MCF 10A (cell line): Measurements from ENCODE around the gene SLC4A3. TPM values are rescaled to one million over a fixed set of nuclear protein-coding genes. Genes with fewer than 3 reads are reported as not detected.

Source experiments
- BruUV-seq: library from RNA; stranded (reverse); fragments of 400-500 nt; replicated peaks from 2 replicates; lab custom pipeline; 2021; lab: Mats Ljungman, UMichigan
- CTCF ChIA-PET: fragments of 300-600 bp; sonication (Branson Sonifier 250); formaldehyde crosslinking; extraction: SDS; loops from one replicate; lab custom pipeline; 2021; ENCODE audit warnings: antibody characterized with exemption, inconsistent platforms; lab: Yijun Ruan, JAX
- POLR2A ChIA-PET: fragments of 300-600, 350-650 bp; sonication (Branson Sonifier 250); formaldehyde crosslinking; extraction: SDS; loops from one replicate; lab custom pipeline; 2020; ENCODE audit warnings: antibody characterized with exemption, inconsistent platforms; lab: Yijun Ruan, JAX
- DNase-seq: peaks from one replicate; pipeline ENCODE4 v3.0.0-alpha.2; 2018; ENCODE audit not compliant: unreplicated experiment
- H3K27ac Mint-ChIP-seq: one replicate; pipeline ENCODE4 v1.8.0; 2022; ENCODE audit warnings: mild to moderate bottlenecking, low read depth, mixed read lengths; ENCODE audit not compliant: unreplicated experiment
- H3K27me3 Mint-ChIP-seq: one replicate; pipeline ENCODE4 v1.8.0; 2022; ENCODE audit warnings: mixed read lengths; ENCODE audit not compliant: insufficient read depth, unreplicated experiment
- H3K36me3 Mint-ChIP-seq: one replicate; pipeline ENCODE4 v1.8.0; 2022; ENCODE audit warnings: mild to moderate bottlenecking, moderate library complexity, mixed read lengths; ENCODE audit not compliant: insufficient read depth, unreplicated experiment
- H3K4me1 Mint-ChIP-seq: one replicate; pipeline ENCODE4 v1.8.0; 2022; ENCODE audit warnings: mixed read lengths; ENCODE audit not compliant: insufficient read depth, unreplicated experiment
- H3K4me3 Mint-ChIP-seq: one replicate; pipeline ENCODE4 v1.8.0; 2022; ENCODE audit warnings: mild to moderate bottlenecking, moderate library complexity, mixed read lengths; ENCODE audit not compliant: unreplicated experiment
- H3K9me3 Mint-ChIP-seq: one replicate; pipeline ENCODE4 v1.8.0; 2022; ENCODE audit warnings: mixed read lengths; ENCODE audit not compliant: unreplicated experiment
- intact Hi-C: fragments of 100-400 bp; cut with micrococcal nuclease; formaldehyde crosslinking; loops from 2 replicates; pipeline ENCODE4 v1.14.1; 2022
- total RNA-seq: library from RNA; stranded (reverse); gene quantifications from 2 replicates; pipeline ENCODE4 v1.2.3, GENCODE V29; 2022
- TF ChIP-seq, protein P1 (sequence below): fragments of 200-600 bp; IDR thresholded peaks from one replicate; pipeline ENCODE4 v1.8.0; 2022; ENCODE audit warnings: antibody characterized with exemption, mild to moderate bottlenecking; ENCODE audit not compliant: unreplicated experiment

SLC4A3 gene
- total RNA-seq, 1 experiment from 2014 or later, result 4.7 TPM

DNA sequence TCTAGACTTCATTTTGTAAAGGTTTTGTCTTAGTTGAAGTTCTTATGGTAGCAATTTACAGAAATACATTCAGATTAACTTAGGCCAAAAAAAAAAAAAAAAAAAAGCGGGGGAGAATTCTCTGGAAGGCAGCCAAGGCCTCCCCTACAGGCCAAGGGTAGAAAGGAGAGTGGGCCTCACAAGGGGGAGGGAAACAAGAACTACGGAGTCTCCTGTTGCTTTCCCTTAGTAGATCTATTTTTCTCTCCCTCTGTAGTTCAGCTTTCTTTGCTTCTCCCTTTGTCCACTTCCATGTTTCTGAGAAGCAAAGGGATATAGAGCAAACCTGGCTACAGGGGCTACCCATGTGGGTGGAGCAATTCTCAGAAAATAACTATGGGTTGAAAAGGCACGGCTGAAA is 32.2 kb upstream of the SLC4A3 start:
- Mint-ChIP-seq H3K36me3 (no peaks in the 10 kb centered on the region), H3K9me3 (no peaks in the 10 kb centered on the region), H3K27ac (no peak overlapping the region), H3K4me1 (no peaks in the 10 kb centered on the region), H3K4me3 (no peak overlapping the region), H3K27me3 (no peaks in the 10 kb centered on the region)
- ChIA-PET POLR2A (interaction anchor here (0.7 to 1.5 kb wide), 3 partner anchors 24 to 1529 kb away, joined by 3 to 5 read pairs (median 4); partner anchors contain the start of genes OBSL1 and TMEM198), CTCF (interaction anchor here (0.5 to 3.7 kb wide), 5 partner anchors 33 to 203 kb away, joined by 3 to 19 read pairs (median 3); no protein-coding TSS in a partner anchor)
- intact Hi-C loops, result loop anchor here (5.0 kb wide), 1 partner anchor 92 kb away; no protein-coding TSS in a partner anchor
- no peak for DNase-seq
- TF ChIP-seq, protein P1, sequence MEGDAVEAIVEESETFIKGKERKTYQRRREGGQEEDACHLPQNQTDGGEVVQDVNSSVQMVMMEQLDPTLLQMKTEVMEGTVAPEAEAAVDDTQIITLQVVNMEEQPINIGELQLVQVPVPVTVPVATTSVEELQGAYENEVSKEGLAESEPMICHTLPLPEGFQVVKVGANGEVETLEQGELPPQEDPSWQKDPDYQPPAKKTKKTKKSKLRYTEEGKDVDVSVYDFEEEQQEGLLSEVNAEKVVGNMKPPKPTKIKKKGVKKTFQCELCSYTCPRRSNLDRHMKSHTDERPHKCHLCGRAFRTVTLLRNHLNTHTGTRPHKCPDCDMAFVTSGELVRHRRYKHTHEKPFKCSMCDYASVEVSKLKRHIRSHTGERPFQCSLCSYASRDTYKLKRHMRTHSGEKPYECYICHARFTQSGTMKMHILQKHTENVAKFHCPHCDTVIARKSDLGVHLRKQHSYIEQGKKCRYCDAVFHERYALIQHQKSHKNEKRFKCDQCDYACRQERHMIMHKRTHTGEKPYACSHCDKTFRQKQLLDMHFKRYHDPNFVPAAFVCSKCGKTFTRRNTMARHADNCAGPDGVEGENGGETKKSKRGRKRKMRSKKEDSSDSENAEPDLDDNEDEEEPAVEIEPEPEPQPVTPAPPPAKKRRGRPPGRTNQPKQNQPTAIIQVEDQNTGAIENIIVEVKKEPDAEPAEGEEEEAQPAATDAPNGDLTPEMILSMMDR, result no peak
- BruUV-seq, result no TSS peak

DNA sequence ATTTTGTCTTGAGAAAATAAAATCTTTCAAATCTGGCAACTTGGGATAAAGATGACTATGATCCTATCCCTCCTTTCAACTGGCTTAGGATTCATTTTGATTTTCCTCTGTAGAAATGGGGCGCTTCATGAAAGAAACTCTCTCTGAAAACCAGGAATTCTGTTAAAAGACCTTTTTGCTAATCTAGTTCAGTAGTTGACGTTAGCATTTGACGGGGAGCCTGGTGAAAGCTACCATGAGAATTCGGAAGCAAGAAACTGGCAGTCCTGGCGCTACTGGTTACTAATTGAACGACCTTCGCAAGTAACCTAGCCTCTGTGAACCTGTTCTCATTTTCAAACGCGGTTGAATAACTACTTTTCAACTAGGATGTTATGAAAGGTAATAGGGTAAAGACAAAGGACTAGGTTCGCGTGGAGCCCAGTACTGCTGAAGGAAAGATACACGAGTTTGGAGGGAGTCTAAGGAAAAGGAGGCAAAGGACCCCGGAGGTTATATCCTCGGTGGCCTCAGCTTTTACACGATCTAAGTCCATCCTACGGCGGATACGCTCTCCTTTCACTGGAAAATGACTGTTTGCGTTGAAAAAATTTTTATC is 30.4 kb upstream of the SLC4A3 start:
- no peaks in the 10 kb centered on the region for H3K4me1 Mint-ChIP-seq
- ChIA-PET POLR2A (interaction anchor here (0.7 to 4.0 kb wide), 30 partner anchors 10 to 673 kb away, joined by 3 to 49 read pairs (median 5); partner anchors contain the start of genes CHPF, CNPPD1, GLB1L and GMPPA), CTCF (interaction anchor here (0.5 to 2.8 kb wide), 9 partner anchors 35 to 551 kb away, joined by 3 to 19 read pairs (median 4); no protein-coding TSS in a partner anchor)
- H3K4me3 Mint-ChIP-seq, result peak overlapping the region; percentile 96
- no peaks in the 10 kb centered on the region for H3K27me3 Mint-ChIP-seq
- BruUV-seq, result TSS peak; percentile 86
- intact Hi-C loops, result loop anchor here (1.0 to 5.0 kb wide), 2 partner anchors 56 to 90 kb away; no protein-coding TSS in a partner anchor
- peak overlapping the region; percentile 98 for H3K27ac Mint-ChIP-seq
- TF ChIP-seq, protein P1, result no peak
- no peaks in the 10 kb centered on the region for H3K9me3 Mint-ChIP-seq
- H3K36me3 Mint-ChIP-seq, result peaks cover 6% of the 10 kb centered on the region
- no peak for DNase-seq

DNA sequence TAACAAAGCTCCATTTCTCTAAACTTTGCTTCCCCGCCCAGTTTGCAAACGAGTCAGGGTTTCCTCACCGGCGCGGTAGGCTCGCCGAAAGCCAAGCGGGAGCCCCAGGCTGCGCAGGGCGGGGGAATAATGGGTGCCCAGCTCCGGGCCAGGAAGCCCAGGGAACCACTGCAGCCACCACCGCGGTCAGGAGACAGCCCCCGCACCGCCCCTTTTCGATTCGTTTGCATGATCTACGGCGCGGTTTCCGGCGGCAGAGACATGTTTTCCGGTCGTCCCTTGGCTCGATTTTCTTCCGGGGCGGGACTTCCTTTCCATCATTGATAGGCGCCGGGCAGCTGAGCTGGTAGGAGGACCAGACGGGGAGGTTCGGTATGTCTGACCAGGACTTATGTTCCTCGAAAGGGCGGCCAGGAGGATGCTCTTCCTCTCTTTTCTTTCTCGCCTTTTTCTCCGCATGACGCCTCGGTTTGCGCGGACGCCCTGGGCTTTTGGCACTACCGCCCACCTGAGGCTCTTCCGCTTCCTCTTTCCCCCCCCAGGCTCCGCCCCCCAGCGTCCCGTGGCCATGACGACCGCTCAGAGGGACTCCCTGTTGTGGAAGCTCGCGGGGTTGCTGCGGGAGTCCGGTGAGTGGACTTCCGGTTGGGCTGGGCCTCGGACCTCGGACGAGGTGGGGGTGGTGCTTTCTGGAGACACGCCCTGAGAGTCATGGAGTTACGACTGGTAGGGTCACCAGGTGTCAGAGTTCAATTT is 29.7 kb upstream of the SLC4A3 start, which contains the start of gene STK11IP:
TSS of gene STK11IP (plus strand) at position 306 of the 756 bp plus-strand sequence. CDS start at position 569, 263 bp downstream.
- CTCF ChIA-PET, result interaction anchor here (0.6 to 2.8 kb wide), 8 partner anchors 36 to 552 kb away, joined by 3 to 19 read pairs (median 4); no protein-coding TSS in a partner anchor
- Mint-ChIP-seq H3K27me3 (no peaks in the 10 kb centered on the region), H3K27ac (peak within 1 kb of the TSS; percentile 98)

More for the DNA sequence above, 29.7 kb upstream of the SLC4A3 start, which contains the start of gene STK11IP:
- Mint-ChIP-seq H3K36me3 (peaks cover 7% of the 10 kb centered on the region), H3K4me1 (no peaks in the 10 kb centered on the region), H3K9me3 (no peaks in the 10 kb centered on the region), H3K4me3 (peak within 1 kb of the TSS; percentile 96)
- BruUV-seq, result no TSS peak
- TF ChIP-seq, protein P1, result no peak
- peak; percentile 98 for DNase-seq
- POLR2A ChIA-PET, result interaction anchor here (0.6 to 4.0 kb wide), 35 partner anchors 10 to 1923 kb away, joined by 3 to 49 read pairs (median 4); partner anchors contain the start of genes ANKZF1, ATG9A, CHPF and CNPPD1
- intact Hi-C loops, result loop anchor here (1.0 to 5.0 kb wide), 2 partner anchors 56 to 90 kb away; no protein-coding TSS in a partner anchor
